H1 (cell line): Measurements from ENCODE around the gene SOD2. TPM values are rescaled to one million over a fixed set of nuclear protein-coding genes. Genes with fewer than 3 reads are reported as not detected.

ENCODE experiments used
- CTCF ChIA-PET: fragments of 300-600 bp; sonication (Branson Sonifier 250); formaldehyde crosslinking; loops from one replicate; lab custom pipeline; 2021; ENCODE audit not compliant: partially characterized antibody; lab: Charles Lee
- POLR2A ChIA-PET: fragments of 300-600 bp; sonication (Branson Sonifier 250); formaldehyde crosslinking; loops from one replicate; lab custom pipeline; 2021; ENCODE audit warnings: inconsistent platforms; ENCODE audit not compliant: partially characterized antibody; lab: Charles Lee
- DNase-seq, 2 experiments: peaks; one replicate each; pipeline versions ENCODE4 v3.0.0 to v3.0.0-alpha.2; 2010 to 2022; ENCODE audit warnings: low spot score in 2 of 2, low read depth in 1 of 2, mixed read lengths in 1 of 2
- FAIRE-seq: peaks from 2 replicates; lab custom pipeline; 2011; peaks lifted over from hg19 to GRCh38; lab: Jason Lieb, UNC
- H2AFZ ChIP-seq: 2 replicates; pipeline ENCODE4 v1.8.1; 2012; ENCODE audit warnings: low read length, inconsistent platforms
- H2AK5ac ChIP-seq: 2 replicates; pipeline ENCODE4 v1.6.1; 2013; ENCODE audit warnings: low read depth, low read length
- H2BK120ac ChIP-seq: replicated peaks from 2 replicates; pipeline ENCODE3; 2013; ENCODE audit warnings: low read depth, low read length, inconsistent platforms
- H2BK12ac ChIP-seq: 2 replicates; pipeline ENCODE4 v1.6.1; 2013; ENCODE audit warnings: low read depth, low read length
- H2BK15ac ChIP-seq: 2 replicates; pipeline ENCODE4 v1.6.1; 2013; ENCODE audit warnings: low read length
- H2BK20ac ChIP-seq: 2 replicates; pipeline ENCODE4 v1.6.1; 2013; ENCODE audit warnings: low read length
- H2BK5ac ChIP-seq: 2 replicates; pipeline ENCODE4 v1.6.1; 2013; ENCODE audit warnings: low read depth, low read length
- H3K14ac ChIP-seq: 2 replicates; pipeline ENCODE4 v1.6.1; 2013; ENCODE audit warnings: inconsistent platforms; ENCODE audit not compliant: insufficient read length
- H3K18ac ChIP-seq: 2 replicates; pipeline ENCODE4 v1.6.1; 2013; ENCODE audit warnings: low read length; ENCODE audit errors: extremely low read depth
- H3K23ac ChIP-seq: 2 replicates; pipeline ENCODE4 v1.6.1; 2013; ENCODE audit warnings: inconsistent platforms; ENCODE audit not compliant: insufficient read length
- H3K23me2 ChIP-seq: 2 replicates; pipeline ENCODE4 v1.6.1; 2013; ENCODE audit warnings: low read depth, low read length
- H3K27ac ChIP-seq: 2 replicates; pipeline ENCODE4 v1.6.1; 2011; ENCODE audit warnings: low read depth, low read length, inconsistent platforms
- H3K27me3 ChIP-seq, 4 experiments: replicated peaks in 1 of 4; 1 replicate in 1 of 4; 2 replicates in 3 of 4; pipeline versions ENCODE4 v1.6.1 to v1.8.1; 2011 to 2013; ENCODE audit warnings: low read length in 3 of 4, mild to moderate bottlenecking in 3 of 4, inconsistent platforms in 2 of 4, mixed read lengths in 2 of 4, moderate library complexity in 1 of 4; ENCODE audit not compliant: control insufficient read depth in 3 of 4, insufficient read depth in 3 of 4; ENCODE audit errors: extremely low read depth in 1 of 4
- H3K36me3 ChIP-seq, 4 experiments: 2 replicates each; pipeline versions ENCODE4 v1.6.1 to v1.8.1; 2011 to 2013; ENCODE audit warnings: mild to moderate bottlenecking in 4 of 4, low read length in 3 of 4, moderate library complexity in 2 of 4, control low read depth in 1 of 4, inconsistent platforms in 1 of 4; ENCODE audit not compliant: insufficient read depth in 4 of 4, control insufficient read depth in 2 of 4
- H3K4ac ChIP-seq: replicated peaks from 2 replicates; pipeline ENCODE3; 2013; ENCODE audit warnings: low read length, low read depth, mixed read lengths, inconsistent platforms; ENCODE audit not compliant: insufficient read length
- H3K4me1 ChIP-seq, 4 experiments: replicated peaks in 1 of 4; 1 replicate in 1 of 4; 2 replicates in 3 of 4; pipeline versions ENCODE4 v1.6.1 to v1.8.1; 2011 to 2013; ENCODE audit warnings: low read length in 3 of 4, inconsistent platforms in 2 of 4, mixed read lengths in 1 of 4; ENCODE audit not compliant: insufficient read depth in 4 of 4, control insufficient read depth in 3 of 4
- H3K4me2 ChIP-seq, 2 experiments: 2 replicates each; pipeline versions ENCODE4 v1.6.1 to v1.8.1; 2011 to 2013; ENCODE audit warnings: low read depth in 2 of 2, low read length in 2 of 2, control low read depth in 1 of 2, inconsistent platforms in 1 of 2, mild to moderate bottlenecking in 1 of 2; ENCODE audit not compliant: insufficient read depth in 1 of 2
- H3K4me3 ChIP-seq, 4 experiments: fragments of 200-600, 300-600 bp in 1 of 4; sonication (generic), shearing (Covaris generic), sonication (Bioruptor Twin) in 1 of 4; 2 replicates each; pipeline versions ENCODE4 v1.5.1 to v1.8.1; 2011 to 2016; ENCODE audit warnings: low read length in 4 of 4, low read depth in 3 of 4, control low read depth in 2 of 4, inconsistent platforms in 2 of 4, mild to moderate bottlenecking in 2 of 4, mixed read lengths in 1 of 4, moderate library complexity in 1 of 4; ENCODE audit not compliant: insufficient read depth in 2 of 4; ENCODE audit errors: extremely low read depth in 1 of 4
- H3K56ac ChIP-seq: replicated peaks from 2 replicates; pipeline ENCODE3; 2013; ENCODE audit warnings: low read depth, mild to moderate bottlenecking, mixed read lengths, low read length, inconsistent platforms; ENCODE audit not compliant: insufficient read length
- H3K79me1 ChIP-seq: 2 replicates; pipeline ENCODE4 v1.6.1; 2013; ENCODE audit warnings: low read depth, low read length, control low read depth
- H3K79me2 ChIP-seq, 2 experiments: 2 replicates each; pipeline versions ENCODE4 v1.6.1 to v1.8.1; 2012 to 2013; ENCODE audit warnings: low read length in 2 of 2, mild to moderate bottlenecking in 2 of 2, inconsistent platforms in 1 of 2; ENCODE audit not compliant: insufficient read depth in 2 of 2, control insufficient read depth in 1 of 2
- H3K9ac ChIP-seq, 4 experiments: replicated peaks in 1 of 4; 1 replicate in 1 of 4; 2 replicates in 3 of 4; pipeline versions ENCODE4 v1.6.1 to v1.8.1; 2011 to 2013; ENCODE audit warnings: low read depth in 3 of 4, low read length in 3 of 4, control low read depth in 2 of 4, mild to moderate bottlenecking in 2 of 4, moderate library complexity in 2 of 4, inconsistent platforms in 1 of 4; ENCODE audit errors: extremely low read depth in 1 of 4
- H3K9me3 ChIP-seq, 2 experiments: 2 replicates each; pipeline versions ENCODE4 v1.6.1 to v1.8.1; 2012 to 2013; ENCODE audit warnings: mild to moderate bottlenecking in 2 of 2, moderate library complexity in 2 of 2, control low read depth in 1 of 2, inconsistent platforms in 1 of 2, low read depth in 1 of 2, low read length in 1 of 2, mixed read lengths in 1 of 2; ENCODE audit not compliant: insufficient read depth in 2 of 2
- H4K20me1 ChIP-seq, 2 experiments: replicated peaks in 1 of 2; 2 replicates each; pipeline versions ENCODE3 to v1.8.1; 2011 to 2013; ENCODE audit warnings: inconsistent platforms in 2 of 2, low read length in 2 of 2, mild to moderate bottlenecking in 1 of 2; ENCODE audit not compliant: insufficient read depth in 2 of 2, control insufficient read depth in 1 of 2
- H4K5ac ChIP-seq: 2 replicates; pipeline ENCODE4 v1.6.1; 2013; ENCODE audit warnings: low read length, low read depth, mixed read lengths, inconsistent platforms; ENCODE audit not compliant: insufficient read length
- H4K8ac ChIP-seq: 2 replicates; pipeline ENCODE4 v1.8.0; 2013; ENCODE audit warnings: mild to moderate bottlenecking, moderate library complexity, low read length, inconsistent platforms; ENCODE audit not compliant: insufficient read depth; ENCODE audit errors: extremely low read depth
- H4K91ac ChIP-seq: replicated peaks from 2 replicates; pipeline ENCODE3; 2013; ENCODE audit warnings: low read length, mixed read lengths, inconsistent platforms; ENCODE audit not compliant: insufficient read length
- BACH1 ChIP-seq: IDR thresholded peaks from 2 replicates; pipeline ENCODE4 v1.6.1; 2012; ENCODE audit warnings: low read length, improper control_type of control experiment
- CBX8 ChIP-seq: fragments of 300-800, 300-1000 bp; sonication (generic); IDR thresholded peaks from 2 replicates; pipeline ENCODE4 v1.7.1; 2016; ENCODE audit warnings: low read depth, low read length, borderline replicate concordance
- CTBP2 ChIP-seq: IDR thresholded peaks from 2 replicates; pipeline ENCODE4 v1.7.0; 2011; ENCODE audit warnings: borderline replicate concordance, mild to moderate bottlenecking, moderate library complexity, mixed read lengths, low read length; ENCODE audit not compliant: insufficient read depth, insufficient read length
- EGR1 ChIP-seq: IDR thresholded peaks from 2 replicates; pipeline ENCODE4 v1.6.1; 2011; ENCODE audit warnings: low read depth, low read length, borderline replicate concordance
- JUN ChIP-seq: IDR thresholded peaks from 2 replicates; pipeline ENCODE4 v1.6.1; 2011; ENCODE audit warnings: low read depth, mild to moderate bottlenecking, improper control_type of control experiment, low read length
- JUND ChIP-seq: IDR thresholded peaks from 2 replicates; pipeline ENCODE4 v1.6.1; 2011; ENCODE audit warnings: mild to moderate bottlenecking, improper control_type of control experiment, low read length
- RNF2 ChIP-seq: fragments of 200-900, 300-1000 bp; sonication (generic); IDR thresholded peaks from 2 replicates; pipeline ENCODE4 v1.7.1; 2016; ENCODE audit warnings: borderline replicate concordance, low read depth, mild to moderate bottlenecking, antibody characterized with exemption, low read length; ENCODE audit not compliant: poor library complexity, severe bottlenecking; ENCODE audit errors: missing control alignments
- TBP ChIP-seq: IDR thresholded peaks from 2 replicates; pipeline ENCODE4 v1.6.1; 2011; ENCODE audit warnings: low read depth, low read length, improper control_type of control experiment
- ZNF274 ChIP-seq: IDR thresholded peaks from 2 replicates; pipeline ENCODE4 v1.7.0; 2012; ENCODE audit warnings: low read length, borderline replicate concordance; ENCODE audit errors: extremely low read depth
- WGBS, 2 experiments: shearing (Covaris generic) in 1 of 2; methylation state at CpG; one replicate each; pipeline versions ENCODE4 v1.1.6 to v1.1.7; 2013 to 2015; ENCODE audit warnings: low lambda C conversion rate in 2 of 2, mixed read lengths in 2 of 2, inconsistent platforms in 1 of 2, low coverage in 1 of 2, missing lambda C conversion rate in 1 of 2; ENCODE audit not compliant: insufficient replicate concordance in 2 of 2, insufficient coverage in 1 of 2, insufficient read length in 1 of 2; ENCODE audit errors: extremely low coverage in 1 of 2, missing lambda C conversion rate in 1 of 2; 5-methylcytosine and 5-hydroxymethylcytosine counted together
- polyA plus RNA-seq, 7 experiments: library from polyadenylated mRNA; depleted of rRNA in 3 of 7; stranded (reverse) in 5 of 7; unstranded in 2 of 7; fragments of >200 nt in 5 of 7; fragments of 200-250 nt in 2 of 7; gene quantifications; 1 replicate in 5 of 7; 2 replicates in 1 of 7; 4 replicates in 1 of 7; pipeline versions ENCODE4 v1.2.1 to v1.2.3, GENCODE V29; 2011 to 2013; ENCODE audit warnings: missing spikeins in 2 of 7, mixed read lengths in 2 of 7
- total RNA-seq: library from RNA; stranded (reverse); fragmentation: NEBNext Ultra II Directional; extraction: Animal tissue kit (Norgen Biotek cat#: 25700); gene quantifications from 2 replicates; pipeline ENCODE4 v1.2.1, GENCODE V29; 2021

Gene SOD2
- total and polyA plus RNA-seq, 2 of the 8 experiments (the other 6 are each of a cell fraction or from before 2014, with no cell fraction given): 31.1 to 88.7 TPM

- H3K79me2 ChIP-seq: peaks cover 65 to 91% of the 10 kb centered on the region in 2 experiments
- no peak overlapping the region for H3K18ac ChIP-seq
- DNase-seq: no peak
- no peak overlapping the region for H4K91ac ChIP-seq
- peaks cover 20 to 28% of the 10 kb centered on the region in 2 experiments for H4K20me1 ChIP-seq
- H3K27ac ChIP-seq: no peak overlapping the region
- no peaks in the 10 kb centered on the region for H3K79me1 ChIP-seq
- no peaks in the 10 kb centered on the region for H3K9me3 ChIP-seq
- H3K23me2 ChIP-seq: no peaks in the 10 kb centered on the region
- no peak overlapping the region for H2BK12ac ChIP-seq
- H3K23ac ChIP-seq: no peak overlapping the region
- H3K14ac ChIP-seq: no peak overlapping the region
- H3K4me1 ChIP-seq: peaks cover 0 to 6% (median 3%) of the 10 kb centered on the region in 4 experiments; a peak in 3 of 7 replicates
- H2AK5ac ChIP-seq: no peak overlapping the region
- no peak overlapping the region for H2AFZ ChIP-seq
- H2BK120ac ChIP-seq: no peak overlapping the region
- no peak overlapping the region; a peak in 1 of 7 replicates for H3K9ac ChIP-seq
- no peak overlapping the region for H4K8ac ChIP-seq
- no peak overlapping the region for H4K5ac ChIP-seq
- H3K4me3 ChIP-seq: peak overlapping the region in 1 of 4 experiments; percentile 98; a peak in 2 of 8 replicates
- no peak overlapping the region for H2BK20ac ChIP-seq
- no peak overlapping the region for H2BK15ac ChIP-seq
- no peak for FAIRE-seq
- H3K27me3 ChIP-seq: no peaks in the 10 kb centered on the region
- WGBS, 2 experiments: 89% methylated on average over 6 of the region's 6 CpGs; no CpG with 5 or more reads in 1 of the 2 experiments
- H3K36me3 ChIP-seq: peaks cover 0 to 14% (median 0%) of the 10 kb centered on the region in 4 experiments; a peak in 2 of 8 replicates
- no peak overlapping the region for H3K4ac ChIP-seq
- POLR2A ChIA-PET: interaction anchor here (1.8 to 6.7 kb wide), 6 partner anchors 7 to 59 kb away, joined by 4 to 86 read pairs (median 30); partner anchors contain the start of genes ACAT2, MRPL18, SOD2 and TCP1
- H2BK5ac ChIP-seq: no peak overlapping the region
- TF ChIP-seq JUN: no peak
- TF ChIP-seq CBX8: no peak
- TF ChIP-seq EGR1: no peak
- no peak for TF ChIP-seq JUND
- TF ChIP-seq BACH1: no peak
- no peak for TF ChIP-seq CTBP2
- no peak for TF ChIP-seq TBP
- no peak for TF ChIP-seq ZNF274
- no peak for TF ChIP-seq RNF2
- CTCF ChIA-PET: interaction anchor here (0.9 to 2.1 kb wide), 4 partner anchors 10 to 33 kb away, joined by 3 to 8 read pairs (median 4); no protein-coding TSS in a partner anchor
- peak overlapping the region; percentile 67 to 77; a peak in 3 of 4 replicates for H3K4me2 ChIP-seq
- H3K56ac ChIP-seq: no peak overlapping the region
Measured at GRCh38 chr6:159730332-159730676, 37.3 kb upstream of the SOD2 start.
